ENCODE data around the gene C20orf144.
"Not testable (repeated sequence)": the region's sequence is repeated elsewhere in the genome, so short reads cannot be mapped to it uniquely, and the experiment has no call there.

The C20orf144 gene

GRCh38 chr20:33662172-33662571, at the start of gene C20orf144:
Gene C20orf144, plus strand, starts transcription at chr20:33662327. Its CDS starts 19 bp downstream, at chr20:33662346.
- no peak for DNase-seq (ENCODE audit: low read depth)

GRCh38 chr20:33621717-33622400, 40.3 kb upstream of the C20orf144 start:
- DNase-seq (ENCODE audit: low read depth), result no peak

- no peak for DNase-seq (ENCODE audit: low read depth)
These were observed 39.3 kb upstream of the C20orf144 start for GRCh38 chr20:33622705-33623365.

- no peak for DNase-seq (ENCODE audit: low read depth)
These were observed 37.7 kb upstream of the C20orf144 start for GRCh38 chr20:33624399-33624798.

GRCh38 chr20:33626190-33626589, 35.9 kb upstream of the C20orf144 start:
- DNase-seq (ENCODE audit: low read depth), result no peak

- DNase-seq (ENCODE audit: low read depth), result no peak
These were observed 34.4 kb upstream of the C20orf144 start for GRCh38 chr20:33627577-33628216.

GRCh38 chr20:33629533-33629932, 32.6 kb upstream of the C20orf144 start:
- DNase-seq (ENCODE audit: low read depth), result peak; percentile 39

GRCh38 chr20:33629979-33630378, 32.1 kb upstream of the C20orf144 start:
- DNase-seq (ENCODE audit: low read depth), result no peak

GRCh38 chr20:33630507-33630906, 31.6 kb upstream of the C20orf144 start:
- DNase-seq (ENCODE audit: low read depth), result peak; percentile 88

GRCh38 chr20:33631910-33632309, 30.2 kb upstream of the C20orf144 start:
- not testable (repeated sequence) for DNase-seq (ENCODE audit: low read depth)

- no peak for DNase-seq (ENCODE audit: low read depth)
These were observed 26.8 kb upstream of the C20orf144 start for GRCh38 chr20:33635341-33635740.

GRCh38 chr20:33636776-33637175, 25.4 kb upstream of the C20orf144 start:
- no peak for DNase-seq (ENCODE audit: low read depth)

GRCh38 chr20:33640287-33640686, 21.8 kb upstream of the C20orf144 start:
- no peak for DNase-seq (ENCODE audit: low read depth)

GRCh38 chr20:33644313-33645071, 17.6 kb upstream of the C20orf144 start:
- DNase-seq (ENCODE audit: low read depth), result no peak

GRCh38 chr20:33645072-33645358, 17.1 kb upstream of the C20orf144 start:
- DNase-seq (ENCODE audit: low read depth), result no peak

- no peak for DNase-seq (ENCODE audit: low read depth)
These were observed 16.7 kb upstream of the C20orf144 start for GRCh38 chr20:33645396-33645795.

GRCh38 chr20:33646191-33646590, 15.9 kb upstream of the C20orf144 start:
- DNase-seq (ENCODE audit: low read depth), result no peak

GRCh38 chr20:33646959-33647602, 15.0 kb upstream of the C20orf144 start:
- DNase-seq (ENCODE audit: low read depth), result not testable (repeated sequence)

- no peak for DNase-seq (ENCODE audit: low read depth)
These were observed 14.3 kb upstream of the C20orf144 start for GRCh38 chr20:33647603-33648395.

GRCh38 chr20:33648396-33649004, 13.6 kb upstream of the C20orf144 start:
- no peak for DNase-seq (ENCODE audit: low read depth)

GRCh38 chr20:33649201-33649681, 12.9 kb upstream of the C20orf144 start:
- DNase-seq (ENCODE audit: low read depth), result no peak
